Naive B cell (primary cell): Measurements from ENCODE around the gene TEX28. TPM values are rescaled to one million over a fixed set of nuclear protein-coding genes. Genes with fewer than 3 reads are reported as not detected.

ENCODE experiments used
- ATAC-seq, 2 donors: fragments of 150-1000 bp; cut with Tn5 transposase; 2 replicates each; pipeline ENCODE4 v1.10.0; 2021; ENCODE audit warnings: low read depth in 2 of 2, mild to moderate bottlenecking in 2 of 2, moderate library complexity in 2 of 2
- DNase-seq: peaks from one replicate; pipeline ENCODE4 v3.0.0; 2022
- H3K27ac Mint-ChIP-seq, 6 donors: one replicate each; pipeline ENCODE4 v1.8.0; 2020 to 2022; ENCODE audit warnings: mild to moderate bottlenecking in 6 of 6, mixed read lengths in 6 of 6, moderate library complexity in 5 of 6, inconsistent platforms in 2 of 6
- H3K27me3 Mint-ChIP-seq, 3 donors: one replicate each; pipeline ENCODE4 v1.8.0; 2021 to 2022; ENCODE audit warnings: mixed read lengths in 3 of 3, mild to moderate bottlenecking in 1 of 3
- H3K36me3 Mint-ChIP-seq, 2 donors: one replicate each; pipeline ENCODE4 v1.8.0; 2020 to 2022; ENCODE audit warnings: mixed read lengths in 2 of 2, inconsistent platforms in 1 of 2, mild to moderate bottlenecking in 1 of 2
- H3K4me1 Mint-ChIP-seq, 3 donors: one replicate each; pipeline ENCODE4 v1.8.0; 2020 to 2022; ENCODE audit warnings: mixed read lengths in 3 of 3, inconsistent platforms in 1 of 3, mild to moderate bottlenecking in 1 of 3, moderate library complexity in 1 of 3
- H3K4me3 Mint-ChIP-seq, 8 donors: one replicate each; pipeline ENCODE4 v1.8.0; 2020 to 2022; ENCODE audit warnings: mild to moderate bottlenecking in 8 of 8, mixed read lengths in 8 of 8, moderate library complexity in 8 of 8, inconsistent platforms in 2 of 8
- H3K9me3 Mint-ChIP-seq, 7 donors: one replicate each; pipeline ENCODE4 v1.8.0; 2020 to 2022; ENCODE audit warnings: mixed read lengths in 7 of 7, mild to moderate bottlenecking in 5 of 7, inconsistent platforms in 2 of 7, moderate library complexity in 1 of 7
- polyA plus RNA-seq, 6 donors: library from polyadenylated mRNA; unstranded; fragments of 300-500 nt; fragmentation: Illumina TruSeq; gene quantifications; one replicate each; pipeline ENCODE4 v1.2.3, GENCODE V29; 2021; ENCODE audit warnings: low read depth in 6 of 6

Gene TEX28
- polyA plus RNA-seq, 6 donors from 2014 or later = not detected

- Mint-ChIP-seq H3K9me3 (peaks cover 0 to 2% (median 0%) of the 10 kb centered on the region in 7 donors), H3K27me3 (no peaks in the 10 kb centered on the region), H3K4me3 (no peak overlapping the region), H3K36me3 (no peaks in the 10 kb centered on the region), H3K4me1 (peaks cover 25 to 38% (median 33%) of the 10 kb centered on the region in 3 donors), H3K27ac (no peak overlapping the region)
- ATAC-seq (peak in 1 of 2 donors; percentile 29), DNase-seq (no peak)
Observed at GRCh38 chrX:154322890-154323289, 28.0 kb upstream of the TEX28 start.

- peaks cover 31 to 34% (median 31%) of the 10 kb centered on the region in 3 donors for H3K4me1 Mint-ChIP-seq
- peaks cover 0 to 2% (median 0%) of the 10 kb centered on the region in 7 donors for H3K9me3 Mint-ChIP-seq
- DNase-seq = no peak
- H3K27ac Mint-ChIP-seq = peak overlapping the region in 2 of 6 donors; percentile 71 to 86
- H3K36me3 Mint-ChIP-seq = no peaks in the 10 kb centered on the region
- no peak for ATAC-seq
- no peaks in the 10 kb centered on the region for H3K27me3 Mint-ChIP-seq
- peak overlapping the region in 1 of 8 donors; percentile 23 for H3K4me3 Mint-ChIP-seq
Observed at GRCh38 chrX:154321594-154321993, 26.7 kb upstream of the TEX28 start.

GRCh38 chrX:154321152-154321551 lies 26.2 kb upstream of the TEX28 start:
- peak overlapping the region in 2 of 8 donors; percentile 18 to 21 for H3K4me3 Mint-ChIP-seq
- peak overlapping the region in 2 of 6 donors; percentile 37 to 71 for H3K27ac Mint-ChIP-seq
- peaks cover 27 to 29% (median 28%) of the 10 kb centered on the region in 3 donors for H3K4me1 Mint-ChIP-seq

GRCh38 chrX:154320406-154320805 lies 25.5 kb upstream of the TEX28 start:
- DNase-seq (no peak), ATAC-seq (no peak)
- Mint-ChIP-seq H3K9me3 (peaks cover 0 to 2% (median 0%) of the 10 kb centered on the region in 7 donors), H3K4me1 (peaks cover 25 to 26% (median 26%) of the 10 kb centered on the region in 3 donors), H3K4me3 (peak overlapping the region in 1 of 8 donors; percentile 7), H3K27ac (peak overlapping the region in 4 of 6 donors; percentile 22 to 79 (median 40)), H3K36me3 (no peaks in the 10 kb centered on the region), H3K27me3 (no peaks in the 10 kb centered on the region)

More at GRCh38 chrX:154321152-154321551, 26.2 kb upstream of the TEX28 start:
- ATAC-seq = peak; percentile 28 to 33
- DNase-seq = no peak
- Mint-ChIP-seq H3K36me3 (no peaks in the 10 kb centered on the region), H3K9me3 (peaks cover 0 to 2% (median 0%) of the 10 kb centered on the region in 7 donors), H3K27me3 (no peaks in the 10 kb centered on the region)

GRCh38 chrX:154317391-154317995 lies 22.6 kb upstream of the TEX28 start:
- peaks cover 0 to 2% (median 0%) of the 10 kb centered on the region in 7 donors for H3K9me3 Mint-ChIP-seq
- H3K4me3 Mint-ChIP-seq = peak overlapping the region in 4 of 8 donors; percentile 15 to 72 (median 54)
- H3K27me3 Mint-ChIP-seq = no peaks in the 10 kb centered on the region
- no peaks in the 10 kb centered on the region for H3K36me3 Mint-ChIP-seq
- ATAC-seq = peak; percentile 37 to 38
- H3K4me1 Mint-ChIP-seq = peaks cover 25 to 26% (median 26%) of the 10 kb centered on the region in 3 donors
- DNase-seq = no peak
- peak overlapping the region in 4 of 6 donors; percentile 33 to 91 (median 62) for H3K27ac Mint-ChIP-seq

GRCh38 chrX:154315416-154315815 lies 20.5 kb upstream of the TEX28 start:
- Mint-ChIP-seq H3K4me3 (no peak overlapping the region), H3K9me3 (no peaks in the 10 kb centered on the region), H3K4me1 (peaks cover 9 to 18% (median 14%) of the 10 kb centered on the region in 3 donors), H3K36me3 (no peaks in the 10 kb centered on the region), H3K27ac (no peak overlapping the region), H3K27me3 (no peaks in the 10 kb centered on the region)
- ATAC-seq (no peak), DNase-seq (no peak)

GRCh38 chrX:154313147-154313546 lies 18.2 kb upstream of the TEX28 start:
- no peak overlapping the region for H3K4me3 Mint-ChIP-seq
- ATAC-seq = no peak
- peak overlapping the region in 2 of 6 donors; percentile 5 to 89 for H3K27ac Mint-ChIP-seq
- H3K9me3 Mint-ChIP-seq = no peaks in the 10 kb centered on the region
- H3K36me3 Mint-ChIP-seq = no peaks in the 10 kb centered on the region
- H3K4me1 Mint-ChIP-seq = peaks cover 12 to 21% (median 19%) of the 10 kb centered on the region in 3 donors
- no peaks in the 10 kb centered on the region for H3K27me3 Mint-ChIP-seq
- DNase-seq = no peak

GRCh38 chrX:154312116-154312515 lies 17.2 kb upstream of the TEX28 start:
- Mint-ChIP-seq H3K27me3 (no peaks in the 10 kb centered on the region), H3K27ac (peak overlapping the region in 1 of 6 donors; percentile 65), H3K4me3 (no peak overlapping the region), H3K9me3 (no peaks in the 10 kb centered on the region), H3K4me1 (peaks cover 14 to 21% (median 20%) of the 10 kb centered on the region in 3 donors), H3K36me3 (no peaks in the 10 kb centered on the region)
- no peak for DNase-seq
- no peak for ATAC-seq

GRCh38 chrX:154310616-154311536 lies 16.0 kb upstream of the TEX28 start:
- DNase-seq = no peak
- Mint-ChIP-seq H3K27me3 (no peaks in the 10 kb centered on the region), H3K9me3 (no peaks in the 10 kb centered on the region), H3K4me3 (no peak overlapping the region), H3K4me1 (peaks cover 16 to 27% (median 24%) of the 10 kb centered on the region in 3 donors), H3K36me3 (no peaks in the 10 kb centered on the region), H3K27ac (peak overlapping the region in 1 of 6 donors; percentile 56)
- no peak for ATAC-seq

- no peaks in the 10 kb centered on the region for H3K27me3 Mint-ChIP-seq
- H3K4me3 Mint-ChIP-seq = no peak overlapping the region
- H3K27ac Mint-ChIP-seq = no peak overlapping the region
- no peak for DNase-seq
- H3K9me3 Mint-ChIP-seq = no peaks in the 10 kb centered on the region
- H3K4me1 Mint-ChIP-seq = peaks cover 21 to 40% (median 35%) of the 10 kb centered on the region in 3 donors
- ATAC-seq = no peak
- H3K36me3 Mint-ChIP-seq = no peaks in the 10 kb centered on the region
Observed at GRCh38 chrX:154309041-154309775, 14.3 kb upstream of the TEX28 start.

GRCh38 chrX:154308108-154308946 lies 13.4 kb upstream of the TEX28 start:
- Mint-ChIP-seq H3K9me3 (no peaks in the 10 kb centered on the region), H3K27ac (peak overlapping the region in 5 of 6 donors; percentile 27 to 88 (median 49)), H3K36me3 (no peaks in the 10 kb centered on the region), H3K4me3 (peak overlapping the region in 5 of 8 donors; percentile 26 to 60 (median 37)), H3K27me3 (no peaks in the 10 kb centered on the region), H3K4me1 (peaks cover 21 to 42% (median 35%) of the 10 kb centered on the region in 3 donors)
- peak; percentile 78 for DNase-seq
- peak; percentile 84 to 92 for ATAC-seq

- H3K4me1 Mint-ChIP-seq = peaks cover 24 to 42% (median 35%) of the 10 kb centered on the region in 3 donors
- no peaks in the 10 kb centered on the region for H3K36me3 Mint-ChIP-seq
- ATAC-seq = no peak
- H3K9me3 Mint-ChIP-seq = peaks cover 0 to 1% (median 0%) of the 10 kb centered on the region in 7 donors
- H3K27ac Mint-ChIP-seq = peak overlapping the region in 1 of 6 donors; percentile 49
- H3K27me3 Mint-ChIP-seq = no peaks in the 10 kb centered on the region
- H3K4me3 Mint-ChIP-seq = peak overlapping the region in 2 of 8 donors; percentile 10 to 15
- DNase-seq = no peak
Observed at GRCh38 chrX:154307202-154307601, 12.3 kb upstream of the TEX28 start.
